H9 (cell line): Measurements from ENCODE around the gene MEP1B. TPM values are rescaled to one million over a fixed set of nuclear protein-coding genes. Genes with fewer than 3 reads are reported as not detected.

Experiments
- DNase-seq: peaks from one replicate; pipeline ENCODE4 v3.0.0-alpha.2; 2017
- H2AFZ ChIP-seq: one replicate; pipeline ENCODE4 v1.6.1; 2013; ENCODE audit warnings: mild to moderate bottlenecking, low read length, control low read depth, moderate library complexity
- H2AK5ac ChIP-seq: 2 replicates; pipeline ENCODE4 v1.6.1; 2013; ENCODE audit warnings: low read length, control low read depth, mixed read lengths; ENCODE audit not compliant: insufficient read length
- H2BK120ac ChIP-seq: one replicate; pipeline ENCODE4 v1.6.1; 2013; ENCODE audit warnings: low read depth, mild to moderate bottlenecking, low read length, control low read depth, inconsistent platforms; ENCODE audit not compliant: poor library complexity, severe bottlenecking
- H2BK12ac ChIP-seq: 2 replicates; pipeline ENCODE4 v1.6.1; 2013; ENCODE audit warnings: low read length, control low read depth, mixed read lengths, low read depth; ENCODE audit not compliant: insufficient read length
- H2BK15ac ChIP-seq: 2 replicates; pipeline ENCODE4 v1.6.1; 2013; ENCODE audit warnings: low read depth, low read length, control low read depth
- H2BK20ac ChIP-seq: one replicate; pipeline ENCODE4 v1.6.1; 2013; ENCODE audit warnings: low read depth, mild to moderate bottlenecking, low read length, control low read depth, inconsistent platforms; ENCODE audit not compliant: poor library complexity, severe bottlenecking
- H2BK5ac ChIP-seq: 2 replicates; pipeline ENCODE4 v1.6.1; 2013; ENCODE audit warnings: low read length, control low read depth, mixed read lengths; ENCODE audit not compliant: insufficient read length
- H3K14ac ChIP-seq: 2 replicates; pipeline ENCODE4 v1.6.1; 2013; ENCODE audit warnings: low read length, control low read depth; ENCODE audit not compliant: insufficient read depth
- H3K18ac ChIP-seq: 2 replicates; pipeline ENCODE4 v1.6.1; 2013; ENCODE audit warnings: low read depth, mild to moderate bottlenecking, mixed read lengths, low read length, control low read depth; ENCODE audit not compliant: insufficient read length
- H3K23ac ChIP-seq: 2 replicates; pipeline ENCODE4 v1.6.1; 2013; ENCODE audit warnings: low read length, control low read depth, mixed read lengths, low read depth; ENCODE audit not compliant: insufficient read length
- H3K23me2 ChIP-seq: 2 replicates; pipeline ENCODE4 v1.6.1; 2013; ENCODE audit warnings: low read depth, mild to moderate bottlenecking, mixed read lengths, low read length, control low read depth; ENCODE audit not compliant: insufficient read length, poor library complexity, severe bottlenecking
- H3K27ac ChIP-seq: 2 replicates; pipeline ENCODE4 v1.5.1; 2013; ENCODE audit warnings: low read length, control low read depth, mixed read lengths, low read depth; ENCODE audit not compliant: insufficient read length
- H3K27me3 ChIP-seq: 2 replicates; pipeline ENCODE4 v1.6.1; 2013; ENCODE audit warnings: low read length, control low read depth, inconsistent platforms; ENCODE audit not compliant: insufficient read depth
- H3K4ac ChIP-seq: 2 replicates; pipeline ENCODE4 v1.6.1; 2013; ENCODE audit warnings: low read depth, mild to moderate bottlenecking, control low read depth, inconsistent platforms, low read length, moderate library complexity
- H3K4me1 ChIP-seq: 2 replicates; pipeline ENCODE4 v1.6.1; 2013; ENCODE audit warnings: low read length, control low read depth, inconsistent platforms; ENCODE audit not compliant: insufficient read depth
- H3K4me2 ChIP-seq: 2 replicates; pipeline ENCODE4 v1.6.1; 2013; ENCODE audit warnings: low read length, control low read depth, mixed read lengths; ENCODE audit not compliant: insufficient read length, insufficient read depth
- H3K56ac ChIP-seq: 2 replicates; pipeline ENCODE4 v1.6.1; 2013; ENCODE audit warnings: low read depth, mild to moderate bottlenecking, mixed read lengths, low read length, control low read depth; ENCODE audit not compliant: insufficient read length
- H3K79me1 ChIP-seq: 2 replicates; pipeline ENCODE4 v1.6.1; 2013; ENCODE audit warnings: low read depth, mild to moderate bottlenecking, moderate library complexity, low read length, control low read depth, inconsistent platforms; ENCODE audit not compliant: insufficient read depth, poor library complexity, severe bottlenecking
- H3K79me2 ChIP-seq: 2 replicates; pipeline ENCODE4 v1.6.1; 2013; ENCODE audit warnings: low read length, control low read depth, inconsistent platforms; ENCODE audit not compliant: insufficient read depth
- H3K9ac ChIP-seq: 2 replicates; pipeline ENCODE4 v1.6.1; 2013; ENCODE audit warnings: low read length, control low read depth, mixed read lengths; ENCODE audit not compliant: insufficient read length; ENCODE audit errors: extremely low read depth
- H3K9me3 ChIP-seq: one replicate; pipeline ENCODE4 v1.6.1; 2013; ENCODE audit warnings: low read depth, low read length, inconsistent platforms; ENCODE audit not compliant: control insufficient read depth
- H3T11ph ChIP-seq: one replicate; pipeline ENCODE4 v1.6.1; 2013; ENCODE audit warnings: mild to moderate bottlenecking, low read length, control low read depth, inconsistent platforms
- H4K20me1 ChIP-seq: one replicate; pipeline ENCODE4 v1.6.1; 2013; ENCODE audit not compliant: control insufficient read depth, insufficient read length, insufficient read depth
- H4K5ac ChIP-seq: 2 replicates; pipeline ENCODE4 v1.6.1; 2013; ENCODE audit warnings: low read depth, mild to moderate bottlenecking, mixed read lengths, low read length, control low read depth; ENCODE audit not compliant: insufficient read length
- H4K8ac ChIP-seq: replicated peaks from 2 replicates; pipeline ENCODE4 v1.6.1; 2013; ENCODE audit warnings: low read length, control low read depth, mixed read lengths, low read depth; ENCODE audit not compliant: insufficient read length
- H4K91ac ChIP-seq: 2 replicates; pipeline ENCODE4 v1.6.1; 2013; ENCODE audit warnings: low read depth, mild to moderate bottlenecking, moderate library complexity, mixed read lengths, low read length, control low read depth; ENCODE audit not compliant: insufficient read length
- H3K27ac Mint-ChIP-seq, 3 experiments: 2 replicates in 2 of 3; 3 replicates in 1 of 3; pipeline ENCODE4 v1.8.0; 2020 to 2021; ENCODE audit warnings: mixed read lengths in 3 of 3, mild to moderate bottlenecking in 1 of 3, moderate library complexity in 1 of 3
- H3K27me3 Mint-ChIP-seq: 2 replicates; pipeline ENCODE4 v1.8.0; 2021; ENCODE audit warnings: low read depth, mild to moderate bottlenecking, moderate library complexity, mixed read lengths
- H3K36me3 Mint-ChIP-seq, 3 experiments: 2 replicates in 2 of 3; 3 replicates in 1 of 3; pipeline ENCODE4 v1.8.0; 2020 to 2021; ENCODE audit warnings: low read depth in 3 of 3, mixed read lengths in 3 of 3; ENCODE audit not compliant: insufficient read depth in 1 of 3
- H3K4me1 Mint-ChIP-seq, 2 experiments: 2 replicates each; pipeline ENCODE4 v1.8.0; 2020; ENCODE audit warnings: mixed read lengths in 2 of 2
- H3K4me3 Mint-ChIP-seq, 2 experiments: 2 replicates in 1 of 2; 3 replicates in 1 of 2; pipeline ENCODE4 v1.8.0; 2020 to 2021; ENCODE audit warnings: mild to moderate bottlenecking in 2 of 2, mixed read lengths in 2 of 2, moderate library complexity in 1 of 2
- H3K9me3 Mint-ChIP-seq, 2 experiments: 2 replicates in 1 of 2; 3 replicates in 1 of 2; pipeline ENCODE4 v1.8.0; 2020; ENCODE audit warnings: mild to moderate bottlenecking in 2 of 2, mixed read lengths in 2 of 2, moderate library complexity in 1 of 2
- CTCF ChIP-seq: fragments of 200-600 bp; sonication (generic); conservative IDR thresholded peaks from 3 replicates; pipeline ENCODE4 v1.8.0; 2021; ENCODE audit warnings: antibody characterized with exemption, mild to moderate bottlenecking
- whole genome bisulfite sequencing: extraction: QIAGEN DNeasy Blood & Tissue Kit; methylation state at CpG from one replicate; pipeline ENCODE4 v1.1.7; 2013; ENCODE audit warnings: missing lambda C conversion rate, low lambda C conversion rate, mixed read lengths; ENCODE audit not compliant: insufficient read length; ENCODE audit errors: extremely low coverage; 5-methylcytosine and 5-hydroxymethylcytosine counted together
- total RNA-seq: library from RNA; stranded (reverse); gene quantifications from 2 replicates; pipeline ENCODE4 v1.2.1, GENCODE V29; 2021

MEP1B gene
- total RNA-seq, 1 experiment from 2014 or later = not detected

DNA sequence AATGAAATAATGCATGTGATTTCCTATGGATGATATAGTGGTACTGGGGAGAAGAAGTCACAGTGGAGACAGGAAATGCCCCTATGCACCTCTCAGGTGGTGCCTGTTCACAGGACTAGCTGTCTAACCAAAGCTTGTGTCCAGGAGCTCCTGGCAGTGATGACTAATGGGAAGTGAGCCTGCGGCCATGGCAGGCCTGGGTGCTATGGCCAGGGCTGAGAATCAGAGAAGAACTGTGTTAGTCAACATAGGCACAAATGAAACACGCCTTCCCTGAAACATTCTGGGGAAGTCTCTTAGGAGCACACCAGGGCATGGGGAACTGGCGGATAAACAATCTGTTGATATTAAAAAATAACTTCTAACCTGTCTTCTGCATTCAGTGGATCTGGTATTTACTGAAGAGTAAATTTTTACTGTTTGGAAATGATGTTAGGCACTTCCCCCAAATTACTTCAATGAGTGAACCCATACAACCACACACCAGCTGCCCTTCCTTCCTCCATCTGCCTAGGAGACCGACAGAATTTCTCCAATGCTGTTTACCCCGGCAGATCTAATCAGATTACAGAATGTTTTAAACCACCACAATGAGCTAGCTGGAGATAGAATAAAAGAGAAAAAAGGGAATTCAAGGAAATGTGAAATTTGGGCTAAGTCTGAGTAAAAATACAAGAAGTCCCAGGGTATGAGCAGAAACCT, 67.4 kb downstream of the MEP1B start:
- no peaks in the 10 kb centered on the region for H3K79me2 ChIP-seq
- H3K4me2 ChIP-seq = no peak overlapping the region
- no peak overlapping the region for H2BK120ac ChIP-seq
- H4K20me1 ChIP-seq = no peaks in the 10 kb centered on the region
- Mint-ChIP-seq H3K4me1 (peaks cover 7 to 10% of the 10 kb centered on the region in 2 experiments), H3K36me3 (no peaks in the 10 kb centered on the region; a peak in 1 of 7 replicates), H3K27me3 (no peaks in the 10 kb centered on the region), H3K27ac (no peak overlapping the region), H3K4me3 (no peak overlapping the region), H3K9me3 (no peaks in the 10 kb centered on the region)
- DNase-seq = no peak
- no peak overlapping the region for H2BK5ac ChIP-seq
- no peaks in the 10 kb centered on the region for H3K27me3 ChIP-seq
- no CpG with 5 or more reads among the region's 5 CpGs for WGBS
- H3K27ac ChIP-seq = no peak overlapping the region
- no peaks in the 10 kb centered on the region for H3K23me2 ChIP-seq
- H3K14ac ChIP-seq = no peak overlapping the region
- no peak overlapping the region for H2AFZ ChIP-seq
- H4K5ac ChIP-seq = no peak overlapping the region
- H4K8ac ChIP-seq = no peak overlapping the region
- H2BK15ac ChIP-seq = no peak overlapping the region
- H3K9ac ChIP-seq = no peak overlapping the region
- no peaks in the 10 kb centered on the region for H3K9me3 ChIP-seq
- no peak overlapping the region for H3K23ac ChIP-seq
- no peak overlapping the region for H3K4ac ChIP-seq
- H3K79me1 ChIP-seq = no peaks in the 10 kb centered on the region
- no peak overlapping the region for H3K56ac ChIP-seq
- no peaks in the 10 kb centered on the region; the same call in 1 of the 2 replicates for H3K4me1 ChIP-seq
- no peak overlapping the region for H2AK5ac ChIP-seq
- H3T11ph ChIP-seq = no peak overlapping the region
- TF ChIP-seq CTCF = no peak
- no peak overlapping the region for H3K18ac ChIP-seq
- no peak overlapping the region for H4K91ac ChIP-seq
- H2BK12ac ChIP-seq = no peak overlapping the region
- no peak overlapping the region for H2BK20ac ChIP-seq
